ENCODE data around the gene YEATS2.

- no peak for TF ChIP-seq CTCF (IDR thresholded peaks at IDR 0.05)
- no peak for TF ChIP-seq EP300 (IDR thresholded peaks at IDR 0.05)
- TF ChIP-seq POLR2A (IDR thresholded peaks at IDR 0.05) = no peak
- no peak for TF ChIP-seq POLR2AphosphoS5 (IDR thresholded peaks at IDR 0.05)
These were observed 45.6 kb downstream of the YEATS2 start for GRCh38 chr3:183743231-183743630.
